Measurements from ENCODE around the gene EHD3. TPM values are rescaled to one million over a fixed set of nuclear protein-coding genes. Genes with fewer than 3 reads are reported as not detected.

Gene EHD3
- total and polyA plus RNA-seq, 2 of the 13 experiments (the other 11 are each of a cell fraction or from before 2014, with no cell fraction given): 0.20 to 0.69 TPM

DNA sequence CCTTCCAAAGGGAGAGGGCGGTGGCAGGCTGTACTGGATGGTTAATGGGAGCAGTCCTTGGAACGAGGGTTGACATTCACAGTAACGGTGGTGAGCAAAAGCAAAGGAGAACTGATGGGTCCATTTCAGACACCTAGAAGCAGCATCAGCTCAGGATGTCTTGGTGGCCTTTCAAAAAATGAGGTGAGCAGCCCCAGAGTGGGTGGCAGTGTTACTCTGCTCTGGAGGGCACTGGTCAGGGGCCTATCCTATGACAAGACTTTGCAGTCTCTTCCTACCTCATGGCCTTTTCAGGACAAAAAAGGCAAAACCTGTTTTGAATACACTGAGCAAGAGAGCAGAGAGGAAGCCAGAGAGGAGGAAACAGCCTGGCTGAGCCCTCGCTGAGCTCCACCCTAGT lies 40.1 kb upstream of the EHD3 start:
- BruUV-seq (replicated peaks): no TSS peak
- Histone ChIP-seq H3K9me3 (ENCODE audit: low read length) (no peaks in the 10 kb centered on the region), H3K27me3 (ENCODE audit: control insufficient read depth in 1 of 2, insufficient read depth in 2 of 2, low read length in 2 of 2) (peaks cover 3 to 40% of the 10 kb centered on the region in 2 experiments; a peak in 4 of 5 replicates), H3K36me3 (replicated peaks in 1 of 2; ENCODE audit: control insufficient read depth in 1 of 2, insufficient read depth in 2 of 2, low read length in 2 of 2) (no peaks in the 10 kb centered on the region; a peak in 1 of 5 replicates), H3K9ac (ENCODE audit: insufficient read depth, low read depth, low read length) (no peak overlapping the region), H3K79me2 (ENCODE audit: insufficient read depth, low read length) (no peaks in the 10 kb centered on the region), H3K4me3 (replicated peaks in 1 of 3; ENCODE audit: insufficient read depth in 1 of 3, low read depth in 2 of 3, low read length in 3 of 3) (no peak overlapping the region), H4K20me1 (ENCODE audit: insufficient read depth, low read length) (no peaks in the 10 kb centered on the region), H2AFZ (ENCODE audit: low read length) (no peak overlapping the region), H3K27ac (ENCODE audit: extremely low read length, insufficient read depth, low read length) (no peak overlapping the region), H3K4me2 (ENCODE audit: low read depth, low read length) (no peak overlapping the region), H3K4me1 (ENCODE audit: insufficient read depth, low read length) (no peaks in the 10 kb centered on the region)
- FAIRE-seq: no peak
- WGBS (ENCODE audit: low lambda C conversion rate): 23% methylated on average over 4 of the region's 4 CpGs
- ChIA-PET CTCF (ENCODE audit: low intra/inter-chr PET ratio, low total read pairs) (no interaction called here), POLR2A (no interaction called here)
- intact Hi-C loops (cut with micrococcal nuclease; ENCODE audit: unreplicated experiment): no loop called here
- no peak for TF ChIP-seq ZNF382 (CRISPR knock-in tag; IDR thresholded peaks at IDR 0.05; ENCODE audit: borderline replicate concordance)
- TF ChIP-seq KDM3A (CRISPR knock-in tag; IDR thresholded peaks at IDR 0.05; ENCODE audit: low read depth): no peak
- ATAC-seq: no peak; the same call in 2 of the 3 replicates
- in situ Hi-C loops (cut with HindIII; ENCODE audit: extremely low pct_ligation_motif_present, low pct_unique_long_range_greater_than_20kb): no loop called here
- DNase-seq (ENCODE audit: low spot score): no peak

DNA sequence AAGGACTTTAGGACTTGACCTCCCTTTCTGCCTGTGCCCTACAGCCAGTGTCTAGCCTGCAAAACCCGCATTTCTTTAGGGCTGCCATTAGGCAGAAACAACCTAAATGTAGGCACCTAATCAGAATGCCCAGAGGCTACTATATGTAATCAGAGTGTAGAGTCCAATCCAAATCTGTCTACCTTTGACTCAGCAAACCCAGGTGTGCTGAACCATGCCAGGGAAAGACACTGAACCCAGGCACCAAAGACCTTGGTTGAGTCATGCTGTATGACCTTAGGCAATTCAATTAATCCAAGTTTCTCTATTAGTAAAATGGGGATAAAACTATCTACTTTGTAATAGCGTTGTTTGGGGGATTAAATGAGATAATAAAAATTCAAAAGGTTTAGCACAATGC lies 37.3 kb upstream of the EHD3 start:
- H3K79me2 ChIP-seq (ENCODE audit: insufficient read depth, low read length): no peaks in the 10 kb centered on the region
- no peaks in the 10 kb centered on the region for H3K4me1 ChIP-seq (ENCODE audit: insufficient read depth, low read length)
- no peaks in the 10 kb centered on the region for H3K9me3 ChIP-seq (ENCODE audit: low read length)
- no peaks in the 10 kb centered on the region for H4K20me1 ChIP-seq (ENCODE audit: insufficient read depth, low read length)
- DNase-seq (ENCODE audit: low spot score) (no peak), FAIRE-seq (no peak), ATAC-seq (no peak)
- WGBS (ENCODE audit: low lambda C conversion rate): 18% methylated on average over 2 of the region's 2 CpGs
- no peak for TF ChIP-seq TBX2 (CRISPR knock-in tag; IDR thresholded peaks at IDR 0.05; ENCODE audit: borderline replicate concordance)
- no peak for TF ChIP-seq ZNF746 (CRISPR knock-in tag; IDR thresholded peaks at IDR 0.05)
- TF ChIP-seq HDAC6 (IDR thresholded peaks at IDR 0.05; ENCODE audit: low read depth, low read length): no peak
- TF ChIP-seq PRMT3 (CRISPR knock-in tag; IDR thresholded peaks at IDR 0.05; ENCODE audit: borderline replicate concordance, low read depth): no peak
- TF ChIP-seq, protein P1, sequence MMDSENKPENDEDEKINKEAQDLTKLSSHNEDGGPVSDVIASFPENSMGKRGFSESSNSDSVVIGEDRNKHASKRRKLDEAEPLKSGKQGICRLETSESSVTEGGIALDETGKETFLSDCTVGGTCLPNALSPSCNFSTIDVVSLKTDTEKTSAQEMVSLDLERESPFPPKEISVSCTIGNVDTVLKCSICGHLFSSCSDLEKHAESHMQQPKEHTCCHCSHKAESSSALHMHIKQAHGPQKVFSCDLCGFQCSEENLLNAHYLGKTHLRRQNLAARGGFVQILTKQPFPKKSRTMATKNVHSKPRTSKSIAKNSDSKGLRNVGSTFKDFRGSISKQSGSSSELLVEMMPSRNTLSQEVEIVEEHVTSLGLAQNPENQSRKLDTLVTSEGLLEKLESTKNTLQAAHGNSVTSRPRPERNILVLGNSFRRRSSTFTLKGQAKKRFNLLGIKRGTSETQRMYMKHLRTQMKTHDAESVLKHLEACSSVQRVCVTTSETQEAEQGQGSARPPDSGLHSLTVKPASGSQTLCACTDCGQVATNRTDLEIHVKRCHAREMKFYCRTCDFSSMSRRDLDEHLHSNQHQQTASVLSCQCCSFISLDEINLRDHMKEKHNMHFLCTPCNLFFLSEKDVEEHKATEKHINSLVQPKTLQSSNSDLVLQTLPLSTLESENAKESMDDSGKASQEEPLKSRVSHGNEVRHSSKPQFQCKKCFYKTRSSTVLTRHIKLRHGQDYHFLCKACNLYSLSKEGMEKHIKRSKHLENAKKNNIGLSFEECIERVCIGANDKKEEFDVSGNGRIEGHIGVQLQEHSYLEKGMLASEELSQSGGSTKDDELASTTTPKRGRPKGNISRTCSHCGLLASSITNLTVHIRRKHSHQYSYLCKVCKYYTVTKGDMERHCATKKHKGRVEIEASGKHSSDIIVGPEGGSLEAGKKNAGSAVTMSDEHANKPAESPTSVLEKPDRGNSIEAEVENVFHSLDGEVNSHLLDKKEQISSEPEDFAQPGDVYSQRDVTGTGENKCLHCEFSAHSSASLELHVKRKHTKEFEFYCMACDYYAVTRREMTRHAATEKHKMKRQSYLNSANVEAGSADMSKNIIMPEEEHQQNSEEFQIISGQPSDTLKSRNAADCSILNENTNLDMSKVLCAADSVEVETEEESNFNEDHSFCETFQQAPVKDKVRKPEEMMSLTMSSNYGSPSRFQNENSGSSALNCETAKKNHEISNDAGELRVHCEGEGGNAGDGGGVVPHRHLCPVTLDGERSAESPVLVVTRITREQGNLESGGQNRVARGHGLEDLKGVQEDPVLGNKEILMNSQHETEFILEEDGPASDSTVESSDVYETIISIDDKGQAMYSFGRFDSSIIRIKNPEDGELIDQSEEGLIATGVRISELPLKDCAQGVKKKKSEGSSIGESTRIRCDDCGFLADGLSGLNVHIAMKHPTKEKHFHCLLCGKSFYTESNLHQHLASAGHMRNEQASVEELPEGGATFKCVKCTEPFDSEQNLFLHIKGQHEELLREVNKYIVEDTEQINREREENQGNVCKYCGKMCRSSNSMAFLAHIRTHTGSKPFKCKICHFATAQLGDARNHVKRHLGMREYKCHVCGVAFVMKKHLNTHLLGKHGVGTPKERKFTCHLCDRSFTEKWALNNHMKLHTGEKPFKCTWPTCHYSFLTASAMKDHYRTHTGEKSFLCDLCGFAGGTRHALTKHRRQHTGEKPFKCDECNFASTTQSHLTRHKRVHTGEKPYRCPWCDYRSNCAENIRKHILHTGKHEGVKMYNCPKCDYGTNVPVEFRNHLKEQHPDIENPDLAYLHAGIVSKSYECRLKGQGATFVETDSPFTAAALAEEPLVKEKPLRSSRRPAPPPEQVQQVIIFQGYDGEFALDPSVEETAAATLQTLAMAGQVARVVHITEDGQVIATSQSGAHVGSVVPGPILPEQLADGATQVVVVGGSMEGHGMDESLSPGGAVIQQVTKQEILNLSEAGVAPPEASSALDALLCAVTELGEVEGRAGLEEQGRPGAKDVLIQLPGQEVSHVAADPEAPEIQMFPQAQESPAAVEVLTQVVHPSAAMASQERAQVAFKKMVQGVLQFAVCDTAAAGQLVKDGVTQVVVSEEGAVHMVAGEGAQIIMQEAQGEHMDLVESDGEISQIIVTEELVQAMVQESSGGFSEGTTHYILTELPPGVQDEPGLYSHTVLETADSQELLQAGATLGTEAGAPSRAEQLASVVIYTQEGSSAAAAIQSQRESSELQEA (CRISPR knock-in tag; IDR thresholded peaks at IDR 0.05; ENCODE audit: not compliant biosample characterization): no peak
- no peak for TF ChIP-seq AHR (CRISPR knock-in tag; IDR thresholded peaks at IDR 0.05)
- no peaks in the 10 kb centered on the region; a peak in 1 of 5 replicates for H3K36me3 ChIP-seq (replicated peaks in 1 of 2; ENCODE audit: control insufficient read depth in 1 of 2, insufficient read depth in 2 of 2, low read length in 2 of 2)
- H2AFZ ChIP-seq (ENCODE audit: low read length): no peak overlapping the region
- no peak overlapping the region for H3K4me2 ChIP-seq (ENCODE audit: low read depth, low read length)
- H3K27me3 ChIP-seq (ENCODE audit: control insufficient read depth in 1 of 2, insufficient read depth in 2 of 2, low read length in 2 of 2): peaks cover 3 to 32% of the 10 kb centered on the region in 2 experiments; a peak in 4 of 5 replicates
- no peak overlapping the region for H3K4me3 ChIP-seq (replicated peaks in 1 of 3; ENCODE audit: insufficient read depth in 1 of 3, low read depth in 2 of 3, low read length in 3 of 3)
- ChIA-PET CTCF (ENCODE audit: low intra/inter-chr PET ratio, low total read pairs) (no interaction called here), POLR2A (no interaction called here)
- in situ Hi-C loops (cut with HindIII; ENCODE audit: extremely low pct_ligation_motif_present, low pct_unique_long_range_greater_than_20kb) (no loop called here), intact Hi-C loops (cut with micrococcal nuclease; ENCODE audit: unreplicated experiment) (no loop called here)
- BruUV-seq (replicated peaks): no TSS peak
- no peak overlapping the region for H3K9ac ChIP-seq (ENCODE audit: insufficient read depth, low read depth, low read length)
- H3K27ac ChIP-seq (ENCODE audit: extremely low read length, insufficient read depth, low read length): no peak overlapping the region

Data from HepG2 (cell line).